ENCODE results near the gene TEKTIP1. TPM values are rescaled to one million over a fixed set of nuclear protein-coding genes. Genes with fewer than 3 reads are reported as not detected.
A peak's percentile ranks its signal among the peaks of the same experiment; 100 is the strongest.

TEKTIP1 gene
- total and polyA plus RNA-seq, 10 of the 15 experiments (the other 5 are each of a cell fraction or from before 2014, with no cell fraction given): 0.18 to 2.6 (median 0.60) TPM; not detected in 5

GRCh38 chr19:3511506-3512251 is 27.3 kb upstream of the TEKTIP1 start:
- 93% methylated on average over 26 of the region's 26 CpGs for WGBS (ENCODE audit: insufficient coverage, insufficient replicate concordance, low lambda C conversion rate, missing lambda C conversion rate)
- BruUV-seq (replicated peaks): no TSS peak
- H3K9ac ChIP-seq (ENCODE audit: control insufficient read depth, insufficient read depth, low read length): no peak overlapping the region
- intact Hi-C loops (cut with micrococcal nuclease; ENCODE audit: unreplicated experiment) (no loop called here), in situ Hi-C loops (cut with MboI) (no loop called here)
- ChIA-PET POLR2A (no interaction called here), CTCF (no interaction called here), SMC1A (ENCODE audit: uncharacterized antibody, unreplicated experiment) (no interaction called here), RAD21 (ENCODE audit: unreplicated experiment) (no interaction called here)
- ATAC-seq (no peak), DNase-seq (ENCODE audit: low read depth, low spot score) (no peak), FAIRE-seq (no peak)
- TF ChIP-seq BRCA1 (IDR thresholded peaks at IDR 0.05; ENCODE audit: low read depth, low read length): no peak
- TF ChIP-seq ATF3 (IDR thresholded peaks at IDR 0.05; ENCODE audit: borderline replicate concordance, extremely low read depth, low read depth, low read length): no peak
- TF ChIP-seq SIX5 (IDR thresholded peaks at IDR 0.05; ENCODE audit: low read depth, low read length, severe bottlenecking): no peak
- TF ChIP-seq EP300 (IDR thresholded peaks at IDR 0.05; ENCODE audit: borderline replicate concordance in 1 of 2, control insufficient read depth in 1 of 2, low read depth in 2 of 2, low read length in 2 of 2): no peak
- no peak for TF ChIP-seq BCL3 (IDR thresholded peaks at IDR 0.05; ENCODE audit: borderline replicate concordance, insufficient read depth, low read depth, low read length, poor library complexity, severe bottlenecking)
- no peak for TF ChIP-seq RUNX3 (IDR thresholded peaks at IDR 0.05; ENCODE audit: low read length)
- peak; percentile 29; the same call in 1 of the 2 replicates for TF ChIP-seq POLR2A (IDR thresholded peaks at IDR 0.05; ENCODE audit: low read depth, low read length)
- TF ChIP-seq RB1 (IDR thresholded peaks at IDR 0.05; ENCODE audit: borderline replicate concordance): no peak
- H3K36me3 ChIP-seq (ENCODE audit: control insufficient read depth in 2 of 2, insufficient read depth in 2 of 2, low read length in 1 of 2): peaks cover 0 to 1% of the 10 kb centered on the region in 2 experiments; a peak in 3 of 4 replicates
- H4K20me1 ChIP-seq (ENCODE audit: control insufficient read depth, insufficient read depth): no peaks in the 10 kb centered on the region
- peaks cover 42% of the 10 kb centered on the region for H3K79me2 ChIP-seq (ENCODE audit: control insufficient read depth, insufficient read depth, low read length)
- H3K27ac ChIP-seq (ENCODE audit: control insufficient read depth, insufficient read depth): no peak overlapping the region
- H3K4me1 ChIP-seq (ENCODE audit: control insufficient read depth, insufficient read depth, low read length): peaks cover 12% of the 10 kb centered on the region; the same call in 1 of the 2 replicates
- H3K27me3 ChIP-seq (replicated peaks in 1 of 2; ENCODE audit: control insufficient read depth in 2 of 2, insufficient read depth in 2 of 2, low read length in 1 of 2): no peaks in the 10 kb centered on the region
- H3K4me3 ChIP-seq: no peak overlapping the region
- no peaks in the 10 kb centered on the region for H3K9me3 ChIP-seq (replicated peaks; ENCODE audit: control insufficient read depth, insufficient read depth, low read length)
- H3K4me2 ChIP-seq (ENCODE audit: control insufficient read depth, insufficient read depth): no peak overlapping the region
- H2AFZ ChIP-seq (ENCODE audit: control insufficient read depth, low read depth, low read length): no peak overlapping the region
